Measurements from ENCODE around the gene RGS7. TPM values are rescaled to one million over a fixed set of nuclear protein-coding genes. Genes with fewer than 3 reads are reported as not detected.

The RGS7 gene
- total and polyA plus RNA-seq, 2 of the 8 experiments (the other 6 are each of a cell fraction or from before 2014, with no cell fraction given): 1.6 to 3.0 TPM

- TF ChIP-seq CHD7 (IDR thresholded peaks at IDR 0.05; ENCODE audit: insufficient replicate concordance, low read length): no peak
- no peak for TF ChIP-seq EP300 (IDR thresholded peaks at IDR 0.05; ENCODE audit: borderline replicate concordance in 1 of 2, low read depth in 2 of 2, low read length in 2 of 2)
- no peak for TF ChIP-seq EZH2 (IDR thresholded peaks at IDR 0.05; ENCODE audit: low read depth, low read length, severe bottlenecking)
- no peak for TF ChIP-seq ZNF274 (IDR thresholded peaks at IDR 0.05; ENCODE audit: borderline replicate concordance, extremely low read depth, low read length)
These were observed 429.2 kb downstream of the RGS7 start (continued) for GRCh38 chr1:240927821-240928220.
